ENCODE results near the gene JPT2.

- TF ChIP-seq EZH2 (IDR thresholded peaks at IDR 0.05; ENCODE audit: low read length, missing control alignments), result no peak
- no peak for TF ChIP-seq CTCF (conservative IDR thresholded peaks at IDR 0.05 in 1 of 2, IDR thresholded peaks at IDR 0.05 in 1 of 2; ENCODE audit: low read depth in 1 of 2, low read length in 2 of 2)
Observed at GRCh38 chr16:1734816-1735215, 56.7 kb downstream of the JPT2 start.
